HG02938 (cell line): ENCODE measurements around the gene ZNF385A.
"Not testable (repeated sequence)": the region's sequence is repeated elsewhere in the genome, so short reads cannot be mapped to it uniquely, and the experiment has no call there.

Experiments used
- ATAC-seq: cut with Tn5 transposase; IDR thresholded peaks from one replicate; pipeline ENCODE4 v1.9.1; 2021; ENCODE audit warnings: mild to moderate bottlenecking, moderate library complexity; ENCODE audit not compliant: unreplicated experiment

Gene ZNF385A

GRCh38 chr12:54358191-54358944 lies 26.2 kb downstream of the ZNF385A start:
- no peak for ATAC-seq

GRCh38 chr12:54357506-54358190 lies 26.9 kb downstream of the ZNF385A start:
- ATAC-seq = no peak

GRCh38 chr12:54356951-54357356 lies 27.6 kb downstream of the ZNF385A start:
- ATAC-seq = no peak

GRCh38 chr12:54356228-54356627 lies 28.3 kb downstream of the ZNF385A start:
- ATAC-seq = no peak

- ATAC-seq = no peak
Observed at GRCh38 chr12:54355104-54355815, 29.3 kb downstream of the ZNF385A start.

- not testable (repeated sequence) for ATAC-seq
Observed at GRCh38 chr12:54354271-54354670, 30.3 kb downstream of the ZNF385A start.

GRCh38 chr12:54352891-54353874 lies 31.4 kb downstream of the ZNF385A start:
- no peak for ATAC-seq

- no peak for ATAC-seq
Observed at GRCh38 chr12:54352022-54352531, 32.5 kb downstream of the ZNF385A start.

GRCh38 chr12:54351341-54351740 lies 33.2 kb downstream of the ZNF385A start:
- no peak for ATAC-seq

- no peak for ATAC-seq
Observed at GRCh38 chr12:54350743-54351142, 33.8 kb downstream of the ZNF385A start.

- no peak for ATAC-seq
Observed at GRCh38 chr12:54349679-54350078, 34.9 kb downstream of the ZNF385A start.

GRCh38 chr12:54349036-54349435 lies 35.5 kb downstream of the ZNF385A start:
- no peak for ATAC-seq

GRCh38 chr12:54341378-54342300 lies 42.9 kb downstream of the ZNF385A start:
- no peak for ATAC-seq

- no peak for ATAC-seq
Observed at GRCh38 chr12:54340846-54341245, 43.7 kb downstream of the ZNF385A start.

GRCh38 chr12:54338698-54339296 lies 45.7 kb downstream of the ZNF385A start:
- ATAC-seq = no peak

GRCh38 chr12:54337854-54338650 lies 46.5 kb downstream of the ZNF385A start:
- ATAC-seq = no peak

- no peak for ATAC-seq
Observed at GRCh38 chr12:54337280-54337842, 47.2 kb downstream of the ZNF385A start.
